Trophoblast cell (in vitro differentiated cells and primary cell): ENCODE results near the gene SLCO2A1.

Experiments
- DNase-seq, 2 donors: peaks; one replicate each; pipeline ENCODE4 v3.0.0-alpha.2; 2016
- H2AFZ ChIP-seq: 2 replicates; pipeline ENCODE4 v1.6.1; 2013; ENCODE audit warnings: low read length, moderate library complexity, mild to moderate bottlenecking; ENCODE audit not compliant: insufficient read depth, poor library complexity
- H2AK5ac ChIP-seq: 2 replicates; pipeline ENCODE4 v1.6.1; 2013; ENCODE audit warnings: mild to moderate bottlenecking, low read length
- H2BK120ac ChIP-seq: 2 replicates; pipeline ENCODE4 v1.6.1; 2013; ENCODE audit warnings: low read length, mild to moderate bottlenecking, moderate library complexity; ENCODE audit not compliant: insufficient read depth, poor library complexity
- H2BK12ac ChIP-seq: 2 replicates; pipeline ENCODE4 v1.6.1; 2013; ENCODE audit warnings: mild to moderate bottlenecking, low read length, moderate library complexity
- H2BK5ac ChIP-seq: 2 replicates; pipeline ENCODE4 v1.6.1; 2013; ENCODE audit warnings: low read length, low read depth, moderate library complexity, mild to moderate bottlenecking; ENCODE audit not compliant: poor library complexity
- H3K14ac ChIP-seq: 2 replicates; pipeline ENCODE4 v1.6.1; 2013; ENCODE audit warnings: mild to moderate bottlenecking, low read length
- H3K18ac ChIP-seq: 2 replicates; pipeline ENCODE4 v1.6.1; 2013; ENCODE audit warnings: mild to moderate bottlenecking, low read length
- H3K23ac ChIP-seq: 2 replicates; pipeline ENCODE4 v1.6.1; 2013; ENCODE audit warnings: low read length
- H3K27ac ChIP-seq: 2 replicates; pipeline ENCODE4 v1.5.1; 2013; ENCODE audit warnings: low read depth, mild to moderate bottlenecking, inconsistent platforms, low read length, moderate library complexity
- H3K27me3 ChIP-seq: 2 replicates; pipeline ENCODE4 v1.6.1; 2013; ENCODE audit warnings: inconsistent platforms, mild to moderate bottlenecking, low read length, moderate library complexity; ENCODE audit not compliant: insufficient read depth
- H3K36me3 ChIP-seq, 2 experiments: 1 replicate in 1 of 2; 2 replicates in 1 of 2; pipeline ENCODE4 v1.6.1; 2013; ENCODE audit warnings: low read length in 2 of 2, mild to moderate bottlenecking in 2 of 2, moderate library complexity in 1 of 2; ENCODE audit not compliant: insufficient read depth in 2 of 2, control insufficient read depth in 1 of 2
- H3K4ac ChIP-seq: 2 replicates; pipeline ENCODE4 v1.6.1; 2013; ENCODE audit warnings: low read depth, mild to moderate bottlenecking, low read length, moderate library complexity
- H3K4me1 ChIP-seq, 2 experiments: 1 replicate in 1 of 2; 2 replicates in 1 of 2; pipeline ENCODE4 v1.6.1; 2013; ENCODE audit warnings: low read length in 2 of 2, mild to moderate bottlenecking in 2 of 2, moderate library complexity in 1 of 2; ENCODE audit not compliant: insufficient read depth in 2 of 2, control insufficient read depth in 1 of 2
- H3K4me2 ChIP-seq: 2 replicates; pipeline ENCODE4 v1.6.1; 2013; ENCODE audit warnings: inconsistent platforms, mild to moderate bottlenecking, low read length, moderate library complexity
- H3K4me3 ChIP-seq: 2 replicates; pipeline ENCODE4 v1.5.1; 2013; ENCODE audit warnings: mild to moderate bottlenecking, low read depth, low read length, inconsistent platforms
- H3K79me1 ChIP-seq: one replicate; pipeline ENCODE4 v1.6.1; 2013; ENCODE audit warnings: low read length
- H3K79me2 ChIP-seq: 2 replicates; pipeline ENCODE4 v1.6.1; 2013; ENCODE audit warnings: low read length, mild to moderate bottlenecking; ENCODE audit not compliant: control insufficient read depth, insufficient read depth, poor library complexity
- H3K9ac ChIP-seq: 2 replicates; pipeline ENCODE4 v1.6.1; 2013; ENCODE audit warnings: mild to moderate bottlenecking, low read length
- H3K9me3 ChIP-seq: 2 replicates; pipeline ENCODE4 v1.6.1; 2013; ENCODE audit warnings: low read depth, mild to moderate bottlenecking, control low read depth, inconsistent platforms, low read length; ENCODE audit not compliant: insufficient read depth
- H4K12ac ChIP-seq: 2 replicates; pipeline ENCODE4 v1.6.1; 2013; ENCODE audit warnings: low read depth, mild to moderate bottlenecking, low read length, moderate library complexity
- H4K8ac ChIP-seq: 2 replicates; pipeline ENCODE4 v1.6.1; 2013; ENCODE audit warnings: low read depth, mild to moderate bottlenecking, low read length, moderate library complexity
- H4K91ac ChIP-seq: one replicate; pipeline ENCODE4 v1.6.1; 2013; ENCODE audit warnings: low read depth, mild to moderate bottlenecking, low read length, moderate library complexity
- WGBS: extraction: QIAGEN DNeasy Blood & Tissue Kit; methylation state at CpG from one replicate; pipeline ENCODE4 v1.1.7; 2013; ENCODE audit warnings: missing lambda C conversion rate; ENCODE audit not compliant: insufficient read length, insufficient coverage; ENCODE audit errors: extremely low coverage; 5-methylcytosine and 5-hydroxymethylcytosine counted together

SLCO2A1 gene

GRCh38 chr3:133940536-133940935 lies 89.2 kb downstream of the SLCO2A1 start:
- no peak for DNase-seq
- no CpG with 5 or more reads among the region's 10 CpGs for WGBS

DNA sequence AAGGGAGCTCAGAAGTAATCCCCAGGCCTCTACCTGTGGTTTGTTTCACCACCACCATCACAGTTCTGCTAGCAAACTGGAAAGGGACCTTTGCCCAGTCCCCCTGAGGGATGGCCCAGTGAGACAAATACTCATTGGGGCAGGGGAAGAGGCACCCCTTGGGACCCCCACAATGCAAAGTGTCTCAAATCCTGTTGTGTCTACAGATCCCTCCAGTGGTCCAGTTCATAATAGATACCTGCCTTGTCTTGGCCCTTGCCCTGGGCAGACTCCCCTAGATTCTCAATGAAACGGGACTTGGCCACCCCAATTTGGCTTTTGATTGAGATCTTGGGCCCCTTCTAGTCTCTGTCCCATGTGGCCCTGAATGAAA lies 90.3 kb downstream of the SLCO2A1 start:
- H3K4me1 ChIP-seq: peaks cover 8% of the 10 kb centered on the region in 2 experiments
- no peak overlapping the region for H2AFZ ChIP-seq
- no peak for DNase-seq
- H3K79me1 ChIP-seq: no peaks in the 10 kb centered on the region
- no peaks in the 10 kb centered on the region for H3K9me3 ChIP-seq
- H4K91ac ChIP-seq: no peak overlapping the region
- no CpG with 5 or more reads among the region's 1 CpG for WGBS
- no peaks in the 10 kb centered on the region for H3K79me2 ChIP-seq
- H3K4me2 ChIP-seq: no peak overlapping the region
- H2BK5ac ChIP-seq: no peak overlapping the region
- H3K27me3 ChIP-seq: no peaks in the 10 kb centered on the region
- no peak overlapping the region for H3K4ac ChIP-seq
- no peak overlapping the region for H2AK5ac ChIP-seq
- no peak overlapping the region for H3K27ac ChIP-seq
- no peak overlapping the region for H2BK12ac ChIP-seq
- H3K36me3 ChIP-seq: peaks cover 89 to 91% of the 10 kb centered on the region in 2 experiments
- H4K8ac ChIP-seq: no peak overlapping the region
- no peak overlapping the region for H3K9ac ChIP-seq
- no peak overlapping the region for H3K23ac ChIP-seq
- H4K12ac ChIP-seq: no peak overlapping the region
- no peak overlapping the region for H3K4me3 ChIP-seq
- H3K14ac ChIP-seq: no peak overlapping the region
- no peak overlapping the region for H3K18ac ChIP-seq
- H2BK120ac ChIP-seq: no peak overlapping the region

More at GRCh38 chr3:133940536-133940935, 89.2 kb downstream of the SLCO2A1 start:
- Histone ChIP-seq H3K79me2 (no peaks in the 10 kb centered on the region), H3K9me3 (peaks cover 1% of the 10 kb centered on the region), H2BK12ac (no peak overlapping the region), H3K27me3 (no peaks in the 10 kb centered on the region), H3K9ac (peak overlapping the region; percentile 28), H3K79me1 (no peaks in the 10 kb centered on the region), H3K4me3 (no peak overlapping the region), H2BK5ac (no peak overlapping the region), H2AK5ac (no peak overlapping the region), H3K14ac (no peak overlapping the region), H3K4me2 (no peak overlapping the region), H3K18ac (no peak overlapping the region), H3K4ac (no peak overlapping the region), H2BK120ac (no peak overlapping the region), H3K4me1 (peaks cover 8% of the 10 kb centered on the region in 2 experiments), H3K27ac (no peak overlapping the region), H4K8ac (no peak overlapping the region), H4K12ac (no peak overlapping the region), H3K36me3 (peaks cover 89 to 91% of the 10 kb centered on the region in 2 experiments), H4K91ac (no peak overlapping the region), H3K23ac (no peak overlapping the region), H2AFZ (no peak overlapping the region)

GRCh38 chr3:133938770-133939462 lies 90.8 kb downstream of the SLCO2A1 start:
- Histone ChIP-seq H3K18ac (no peak overlapping the region), H3K4me2 (no peak overlapping the region), H3K36me3 (peaks cover 90 to 91% of the 10 kb centered on the region in 2 experiments), H2BK120ac (no peak overlapping the region), H3K4me3 (no peak overlapping the region), H3K9ac (no peak overlapping the region), H4K12ac (no peak overlapping the region), H3K79me1 (no peaks in the 10 kb centered on the region), H3K27ac (no peak overlapping the region), H3K9me3 (no peaks in the 10 kb centered on the region), H3K4me1 (peaks cover 3 to 5% of the 10 kb centered on the region in 2 experiments), H2AK5ac (no peak overlapping the region), H2BK12ac (no peak overlapping the region), H3K27me3 (no peaks in the 10 kb centered on the region), H3K14ac (no peak overlapping the region), H2AFZ (no peak overlapping the region), H4K8ac (no peak overlapping the region), H3K23ac (no peak overlapping the region), H3K4ac (no peak overlapping the region), H3K79me2 (no peaks in the 10 kb centered on the region), H4K91ac (no peak overlapping the region), H2BK5ac (no peak overlapping the region)
- WGBS: no CpG with 5 or more reads among the region's 2 CpGs
- no peak for DNase-seq

GRCh38 chr3:133937756-133938601 lies 91.7 kb downstream of the SLCO2A1 start:
- no CpG with 5 or more reads among the region's 10 CpGs for WGBS
- Histone ChIP-seq H2BK5ac (no peak overlapping the region), H3K4me2 (no peak overlapping the region), H2BK12ac (no peak overlapping the region), H3K23ac (no peak overlapping the region), H4K8ac (no peak overlapping the region), H2BK120ac (no peak overlapping the region), H3K9me3 (no peaks in the 10 kb centered on the region), H3K18ac (no peak overlapping the region), H3K27ac (no peak overlapping the region), H3K9ac (no peak overlapping the region), H4K12ac (no peak overlapping the region), H3K14ac (no peak overlapping the region), H3K4me1 (no peaks in the 10 kb centered on the region), H3K4ac (no peak overlapping the region), H3K36me3 (peaks cover 93 to 94% of the 10 kb centered on the region in 2 experiments), H2AFZ (no peak overlapping the region), H3K27me3 (no peaks in the 10 kb centered on the region), H4K91ac (no peak overlapping the region), H3K79me1 (no peaks in the 10 kb centered on the region), H2AK5ac (no peak overlapping the region), H3K4me3 (no peak overlapping the region), H3K79me2 (no peaks in the 10 kb centered on the region)
- no peak for DNase-seq
